ENCODE results near the gene PCDHGC4.

PCDHGC4 gene

GRCh38 chr5:141484641-141485311 lies at the start of gene PCDHGC4:
TSS of gene PCDHGC4 (plus strand) at chr5:141485030. CDS start at chr5:141485174, 144 bp downstream.
- FAIRE-seq (no peak), DNase-seq (ENCODE audit: insufficient read length, low spot score) (no peak)

GRCh38 chr5:141437221-141437620 lies 47.6 kb upstream of the PCDHGC4 start:
- FAIRE-seq (no peak), DNase-seq (ENCODE audit: insufficient read length, low spot score) (no peak)

GRCh38 chr5:141439411-141440141 lies 45.3 kb upstream of the PCDHGC4 start:
- FAIRE-seq (no peak), DNase-seq (ENCODE audit: insufficient read length, low spot score) (no peak)

- FAIRE-seq (no peak), DNase-seq (ENCODE audit: insufficient read length, low spot score) (no peak)
Observed at GRCh38 chr5:141440341-141440740, 44.5 kb upstream of the PCDHGC4 start.

- no peak for DNase-seq (ENCODE audit: insufficient read length, low spot score)
- no peak for FAIRE-seq
Observed at GRCh38 chr5:141441571-141442170, 43.2 kb upstream of the PCDHGC4 start.

- DNase-seq (ENCODE audit: insufficient read length, low spot score) (no peak), FAIRE-seq (no peak)
Observed at GRCh38 chr5:141465351-141465750, 19.5 kb upstream of the PCDHGC4 start.

GRCh38 chr5:141475625-141476131 lies 9.2 kb upstream of the PCDHGC4 start, which contains the start of gene PCDHGC3:
TSS of gene PCDHGC3 (plus strand) at chr5:141475966. CDS start at chr5:141476117, 151 bp downstream.
- FAIRE-seq (no peak), DNase-seq (ENCODE audit: insufficient read length, low spot score) (peak; percentile 93)

- peak; percentile 60 for DNase-seq (ENCODE audit: insufficient read length, low spot score)
- peak; percentile 13 for FAIRE-seq
Observed at GRCh38 chr5:141476132-141476911, 8.5 kb upstream of the PCDHGC4 start.

- FAIRE-seq = no peak
- DNase-seq (ENCODE audit: insufficient read length, low spot score) = no peak
Observed at GRCh38 chr5:141477044-141477575, 7.7 kb upstream of the PCDHGC4 start.

- FAIRE-seq = no peak
- no peak for DNase-seq (ENCODE audit: insufficient read length, low spot score)
Observed at GRCh38 chr5:141477815-141478214, 7.0 kb upstream of the PCDHGC4 start.

GRCh38 chr5:141478321-141478945 lies 6.4 kb upstream of the PCDHGC4 start:
- no peak for DNase-seq (ENCODE audit: insufficient read length, low spot score)
- FAIRE-seq = no peak

GRCh38 chr5:141479776-141480175 lies 5.1 kb upstream of the PCDHGC4 start:
- FAIRE-seq = no peak
- DNase-seq (ENCODE audit: insufficient read length, low spot score) = no peak

GRCh38 chr5:141483902-141484301 lies 928 bp upstream of the PCDHGC4 start:
- DNase-seq (ENCODE audit: insufficient read length, low spot score) = no peak
- FAIRE-seq = no peak

- FAIRE-seq = no peak
- no peak for DNase-seq (ENCODE audit: insufficient read length, low spot score)
Observed at GRCh38 chr5:141484310-141484640, 555 bp upstream of the PCDHGC4 start.

- no peak for DNase-seq (ENCODE audit: insufficient read length, low spot score)
- no peak for FAIRE-seq
Observed at GRCh38 chr5:141485321-141486055, 658 bp downstream of the PCDHGC4 start.

- no peak for DNase-seq (ENCODE audit: insufficient read length, low spot score)
- no peak for FAIRE-seq
Observed at GRCh38 chr5:141486091-141486490, 1.3 kb downstream of the PCDHGC4 start.

- FAIRE-seq (no peak), DNase-seq (ENCODE audit: insufficient read length, low spot score) (no peak)
Observed at GRCh38 chr5:141487131-141487530, 2.3 kb downstream of the PCDHGC4 start.

GRCh38 chr5:141488591-141489561 lies 4.0 kb downstream of the PCDHGC4 start, which contains the start of gene PCDHGC5:
TSS of gene PCDHGC5 (plus strand) at chr5:141489081. CDS start at chr5:141489241, 160 bp downstream.
- FAIRE-seq (no peak), DNase-seq (ENCODE audit: insufficient read length, low spot score) (no peak)
